GM10266 (cell line): ENCODE results near the gene LCE2A.
"Not testable (repeated sequence)": the region's sequence is repeated elsewhere in the genome, so short reads cannot be mapped to it uniquely, and the experiment has no call there.

Experiments
- DNase-seq: peaks from one replicate; pipeline ENCODE4 v3.0.0; 2012; ENCODE audit errors: extremely low spot score
- TF ChIP-seq, protein P1 (sequence below): IDR thresholded peaks from 2 replicates; pipeline ENCODE4 v1.5.1; 2012; ENCODE audit warnings: mild to moderate bottlenecking, low read depth; ENCODE audit not compliant: control insufficient read depth, insufficient read depth; ENCODE audit errors: missing control alignments

LCE2A gene

DNA sequence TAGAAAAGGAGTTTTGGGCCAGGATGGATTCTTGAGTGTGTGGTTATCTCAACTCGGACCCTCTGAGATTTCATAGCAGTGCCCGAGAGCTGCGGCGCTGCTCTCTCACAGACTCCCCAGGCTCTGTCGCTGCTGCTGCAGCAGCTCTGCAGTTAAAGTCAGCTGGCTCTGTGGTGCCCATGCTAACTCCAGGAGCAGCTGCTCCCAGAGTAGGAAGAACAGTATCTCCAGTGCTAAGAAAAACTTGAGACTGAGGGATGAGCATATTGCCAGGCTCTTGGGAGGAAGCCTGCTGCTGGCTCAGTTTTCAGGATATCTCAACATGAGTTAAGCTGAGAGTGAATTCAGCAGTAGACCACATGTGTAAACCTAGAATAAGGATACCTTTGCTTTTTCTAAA is 30.5 kb upstream of the LCE2A start:
- TF ChIP-seq, protein P1, sequence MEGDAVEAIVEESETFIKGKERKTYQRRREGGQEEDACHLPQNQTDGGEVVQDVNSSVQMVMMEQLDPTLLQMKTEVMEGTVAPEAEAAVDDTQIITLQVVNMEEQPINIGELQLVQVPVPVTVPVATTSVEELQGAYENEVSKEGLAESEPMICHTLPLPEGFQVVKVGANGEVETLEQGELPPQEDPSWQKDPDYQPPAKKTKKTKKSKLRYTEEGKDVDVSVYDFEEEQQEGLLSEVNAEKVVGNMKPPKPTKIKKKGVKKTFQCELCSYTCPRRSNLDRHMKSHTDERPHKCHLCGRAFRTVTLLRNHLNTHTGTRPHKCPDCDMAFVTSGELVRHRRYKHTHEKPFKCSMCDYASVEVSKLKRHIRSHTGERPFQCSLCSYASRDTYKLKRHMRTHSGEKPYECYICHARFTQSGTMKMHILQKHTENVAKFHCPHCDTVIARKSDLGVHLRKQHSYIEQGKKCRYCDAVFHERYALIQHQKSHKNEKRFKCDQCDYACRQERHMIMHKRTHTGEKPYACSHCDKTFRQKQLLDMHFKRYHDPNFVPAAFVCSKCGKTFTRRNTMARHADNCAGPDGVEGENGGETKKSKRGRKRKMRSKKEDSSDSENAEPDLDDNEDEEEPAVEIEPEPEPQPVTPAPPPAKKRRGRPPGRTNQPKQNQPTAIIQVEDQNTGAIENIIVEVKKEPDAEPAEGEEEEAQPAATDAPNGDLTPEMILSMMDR = no peak
- DNase-seq = no peak

DNA sequence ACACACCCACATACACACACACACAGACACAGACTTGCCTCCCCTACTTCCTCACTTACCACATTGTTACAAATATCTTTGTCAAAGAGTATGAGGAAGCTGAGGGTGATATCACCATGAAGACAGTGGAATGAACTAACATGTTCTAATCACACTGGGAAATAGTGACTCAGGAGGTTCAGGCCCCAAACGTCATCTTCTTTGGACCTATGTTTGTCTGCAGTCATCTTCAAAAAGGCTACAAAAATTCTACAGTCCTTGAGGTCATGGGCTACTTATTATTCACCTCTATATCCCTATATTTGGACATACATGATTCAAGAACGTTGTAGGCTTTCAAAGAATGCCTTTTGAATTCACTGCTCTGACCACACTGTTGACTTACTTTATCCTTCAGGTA is 25.1 kb upstream of the LCE2A start:
- TF ChIP-seq, protein P1 = no peak
- no peak for DNase-seq

DNA sequence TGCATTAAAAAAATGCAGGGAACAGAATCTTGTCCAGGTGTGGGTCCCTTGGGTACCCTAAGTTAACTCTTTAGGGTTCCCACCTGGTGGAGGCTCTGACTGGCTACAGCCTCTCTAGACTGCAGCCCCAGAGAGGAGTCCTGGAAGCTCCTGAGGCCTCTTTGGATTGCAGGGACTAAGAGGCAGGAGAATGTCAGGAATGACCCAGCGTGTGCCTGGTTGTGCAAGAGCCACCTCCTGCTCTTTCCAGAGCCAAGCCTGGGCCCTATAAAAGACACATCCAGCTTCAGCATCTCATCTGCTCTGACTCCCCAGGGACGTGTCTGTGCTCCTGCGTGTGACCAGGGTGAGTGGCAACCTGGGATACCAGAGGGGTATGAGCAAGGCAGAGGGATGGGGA is 23.2 kb upstream of the LCE2A start, which contains the start of gene LCE2C:
LCE2C (plus strand) TSS at position 297 of the 400 bp plus-strand sequence. CDS start 737 bp downstream, outside the sequence.
- DNase-seq = not testable (repeated sequence)

DNA sequence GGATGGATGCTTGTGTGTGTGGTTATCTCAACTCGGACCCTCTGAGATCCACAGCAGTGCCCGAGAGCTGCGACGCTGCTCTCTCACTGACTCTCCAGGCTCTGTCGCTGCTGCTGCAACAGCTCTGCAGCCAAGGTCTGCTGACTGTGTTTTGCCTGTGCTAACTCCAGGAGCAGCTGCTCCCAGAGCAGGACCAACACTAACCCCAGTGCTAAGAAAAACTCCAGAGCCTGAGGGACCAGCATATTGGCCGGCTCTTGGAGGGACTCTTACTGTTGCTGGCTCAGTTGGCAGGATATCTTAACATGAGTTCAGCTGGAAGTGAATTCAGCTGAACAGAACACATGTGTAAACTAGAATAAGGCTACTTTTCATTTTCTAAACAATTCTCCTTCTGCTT is 18.7 kb upstream of the LCE2A start:
- TF ChIP-seq, protein P1 = no peak
- DNase-seq = no peak

DNA sequence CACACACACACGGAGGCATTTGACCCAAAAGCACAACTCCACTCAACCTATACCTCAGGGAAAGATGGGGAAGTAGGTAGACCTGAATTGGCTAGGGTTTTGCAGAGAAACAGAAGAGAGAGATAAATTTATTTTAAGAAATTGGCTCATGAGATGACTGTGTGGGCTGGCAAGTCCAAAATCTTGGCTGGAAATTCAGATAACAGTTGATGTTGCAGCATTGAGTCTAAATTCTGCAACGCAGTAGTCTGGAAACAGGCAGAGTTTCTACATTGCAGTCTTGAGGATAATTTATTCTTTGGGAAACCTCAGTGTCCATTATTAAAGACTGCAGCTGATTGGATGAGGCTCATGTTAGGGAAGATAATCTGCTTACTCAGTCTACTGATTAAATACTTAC is 16.5 kb upstream of the LCE2A start:
- no peak for DNase-seq

DNA sequence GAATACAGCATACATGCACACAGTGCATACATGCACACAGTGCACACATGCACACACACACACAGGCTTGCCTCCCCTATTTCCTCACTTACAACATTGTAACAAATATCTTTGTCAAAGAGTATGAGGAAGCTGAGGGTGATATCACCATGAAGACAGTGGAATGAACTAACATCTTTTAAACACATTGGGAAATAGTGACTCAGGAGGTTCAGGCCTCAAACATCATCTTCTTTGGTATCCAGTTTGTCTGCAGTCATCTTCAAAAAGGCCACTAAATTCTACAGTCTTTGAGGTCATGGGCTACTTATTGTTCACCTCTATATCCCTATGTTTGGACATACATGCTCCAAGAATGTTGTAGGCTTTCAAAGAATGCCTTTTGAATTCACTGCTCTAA is 14.3 kb upstream of the LCE2A start:
- TF ChIP-seq, protein P1 = no peak
- no peak for DNase-seq

More for the DNA sequence above, 16.5 kb upstream of the LCE2A start:
- TF ChIP-seq, protein P1 = no peak

DNA sequence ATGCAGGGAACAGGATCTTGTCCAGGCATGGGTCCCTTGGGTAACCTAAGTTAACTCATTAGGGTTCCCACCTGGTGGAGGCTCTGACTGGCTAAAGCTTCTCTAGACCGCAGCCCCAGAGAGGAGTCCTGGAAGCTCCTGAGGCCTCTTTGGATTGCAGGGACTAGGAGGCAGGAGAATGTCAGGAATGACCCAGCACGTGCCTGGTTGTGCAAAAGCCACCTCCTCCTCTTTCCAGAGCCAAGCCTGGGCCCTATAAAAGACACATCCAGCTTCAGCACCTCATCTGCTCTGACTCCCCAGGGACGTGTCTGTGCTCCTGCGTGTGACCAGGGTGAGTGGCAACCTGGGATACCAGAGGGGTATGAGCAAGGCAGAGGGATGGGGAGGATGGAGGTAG is 12.3 kb upstream of the LCE2A start, which contains the start of gene LCE2B:
LCE2B (plus strand) TSS at position 301 of the 400 bp plus-strand sequence. CDS start 721 bp downstream, outside the sequence.
- DNase-seq = not testable (repeated sequence)

DNA sequence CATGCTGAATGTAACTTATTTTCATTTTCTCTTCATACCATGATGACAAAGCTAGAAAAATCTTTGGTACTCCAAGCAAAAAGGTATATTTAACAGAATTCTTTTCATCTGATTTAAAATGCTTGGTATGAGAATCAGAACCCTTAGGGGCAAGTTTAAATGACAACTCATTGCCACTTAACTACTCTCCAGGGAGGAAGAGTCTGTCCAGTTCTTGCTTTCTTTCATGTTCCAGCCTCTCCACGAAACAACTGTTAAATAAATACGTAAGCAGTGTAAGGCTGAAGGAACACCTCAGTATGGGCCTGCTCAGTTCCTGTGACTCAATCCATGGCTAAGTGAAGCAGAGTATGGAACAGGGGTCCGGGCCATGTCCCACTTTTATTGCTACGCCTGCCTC is 1.6 kb downstream of the LCE2A start:
- no peak for DNase-seq
- TF ChIP-seq, protein P1 = no peak
